GM23338 (cell line): ENCODE data around the gene CLEC7A. TPM values are rescaled to one million over a fixed set of nuclear protein-coding genes. Genes with fewer than 3 reads are reported as not detected.

Experiments
- ATAC-seq: fragments of 200-7000 bp; cut with Tn5 transposase; 3 replicates; pipeline ENCODE4 v1.9.1; 2020
- DNase-seq: peaks from one replicate; pipeline ENCODE4 v3.0.0-alpha.2; 2015; ENCODE audit warnings: low spot score
- H2AFZ ChIP-seq: fragments of 200-600 bp; sonication (generic); 2 replicates; pipeline ENCODE4 v1.8.0; 2016; ENCODE audit warnings: antibody characterized with exemption, mild to moderate bottlenecking, moderate library complexity
- H3F3A ChIP-seq: fragments of 200-600 bp; sonication (generic); replicated peaks from 2 replicates; pipeline ENCODE4 v1.8.0; 2017; ENCODE audit warnings: antibody characterized with exemption, mixed run types, low read depth
- H3K27ac ChIP-seq: fragments of 200-600 bp; sonication (generic); 2 replicates; pipeline ENCODE4 v1.6.1; 2016; ENCODE audit warnings: low read depth
- H3K27me3 ChIP-seq: fragments of 200-600 bp; sonication (generic); 2 replicates; pipeline ENCODE4 v1.8.0; 2016; ENCODE audit warnings: mild to moderate bottlenecking, mixed run types, moderate library complexity; ENCODE audit not compliant: insufficient read depth
- H3K36me3 ChIP-seq: fragments of 200-600 bp; sonication (generic); 2 replicates; pipeline ENCODE4 v1.8.0; 2016; ENCODE audit warnings: mild to moderate bottlenecking; ENCODE audit not compliant: insufficient read depth
- H3K4me1 ChIP-seq: fragments of 200-600 bp; sonication (generic); 2 replicates; pipeline ENCODE4 v1.8.0; 2016; ENCODE audit warnings: mild to moderate bottlenecking, moderate library complexity; ENCODE audit not compliant: insufficient read depth
- H3K4me2 ChIP-seq: fragments of 200-600 bp; sonication (generic); 2 replicates; pipeline ENCODE4 v1.7.1; 2017; ENCODE audit warnings: mixed run types
- H3K4me3 ChIP-seq: fragments of 200-600 bp; sonication (generic); 2 replicates; pipeline ENCODE4 v1.6.1; 2016; ENCODE audit warnings: mixed run types
- H3K79me2 ChIP-seq: fragments of 200-600 bp; sonication (generic); replicated peaks from 2 replicates; pipeline ENCODE4 v1.8.0; 2017; ENCODE audit warnings: mild to moderate bottlenecking; ENCODE audit not compliant: insufficient read depth
- H3K9me2 ChIP-seq: fragments of 200-600 bp; sonication (generic); 2 replicates; pipeline ENCODE4 v1.8.0; 2017; ENCODE audit not compliant: insufficient read depth
- H4K20me1 ChIP-seq: fragments of 200-600 bp; sonication (generic); replicated peaks from 2 replicates; pipeline ENCODE4 v1.8.0; 2017; ENCODE audit warnings: mild to moderate bottlenecking; ENCODE audit not compliant: insufficient read depth
- H3K27ac Mint-ChIP-seq: 2 replicates; pipeline ENCODE4 v1.8.0; 2020; ENCODE audit warnings: inconsistent platforms, mild to moderate bottlenecking, moderate library complexity, mixed read lengths
- H3K27me3 Mint-ChIP-seq: 3 replicates; pipeline ENCODE4 v1.8.0; 2022; ENCODE audit warnings: low read depth, mild to moderate bottlenecking, moderate library complexity, mixed read lengths, inconsistent platforms; ENCODE audit not compliant: insufficient read depth, poor library complexity
- H3K36me3 Mint-ChIP-seq: 3 replicates; pipeline ENCODE4 v1.8.0; 2021; ENCODE audit warnings: low read depth, mild to moderate bottlenecking, inconsistent platforms, moderate library complexity, mixed read lengths
- H3K4me1 Mint-ChIP-seq: 3 replicates; pipeline ENCODE4 v1.8.0; 2020; ENCODE audit warnings: mild to moderate bottlenecking, inconsistent platforms, mixed read lengths
- H3K4me3 Mint-ChIP-seq: 3 replicates; pipeline ENCODE4 v1.8.0; 2021; ENCODE audit warnings: moderate library complexity, mild to moderate bottlenecking, inconsistent platforms, mixed read lengths
- H3K9me3 Mint-ChIP-seq: 3 replicates; pipeline ENCODE4 v1.8.0; 2020; ENCODE audit warnings: moderate library complexity, mild to moderate bottlenecking, inconsistent platforms, mixed read lengths
- EZH2phosphoT487 ChIP-seq: fragments of 200-600 bp; sonication (generic); IDR thresholded peaks from one replicate; pipeline ENCODE4 v1.8.1; 2018; ENCODE audit warnings: antibody characterized with exemption; ENCODE audit not compliant: unreplicated experiment
- REST ChIP-seq: IDR thresholded peaks from one replicate; pipeline ENCODE4 v1.6.1; 2018; ENCODE audit warnings: antibody characterized with exemption; ENCODE audit not compliant: unreplicated experiment
- STAT1 ChIP-seq: IDR thresholded peaks from one replicate; pipeline ENCODE4 v1.6.1; 2016; ENCODE audit warnings: antibody characterized with exemption; ENCODE audit not compliant: unreplicated experiment
- ZNF462 ChIP-seq: fragments of 250-450 bp; sonication (Bioruptor Pico); IDR thresholded peaks from 2 replicates; pipeline ENCODE4 v1.5.0; 2020; ENCODE audit warnings: mild to moderate bottlenecking, moderate library complexity
- polyA plus RNA-seq: library from polyadenylated mRNA; unstranded; fragments of >200 nt; fragmentation: Nextera tagmentation; extraction: Ambion mirVana; gene quantifications from 2 replicates; pipeline ENCODE4 v1.2.1, GENCODE V29; 2016
- total RNA-seq: library from RNA; depleted of rRNA; stranded (reverse); fragments of >200 nt; shearing (Covaris generic); gene quantifications from 2 replicates; pipeline ENCODE4 v1.2.3, GENCODE V29; 2014

CLEC7A gene
- total and polyA plus RNA-seq, 2 experiments from 2014 or later = 0.39 TPM; not detected in 1

GRCh38 chr12:10128687-10129086, 1.3 kb downstream of the CLEC7A start:
- Histone ChIP-seq H3K9me2 (no peaks in the 10 kb centered on the region), H3K27me3 (no peaks in the 10 kb centered on the region), H2AFZ (no peak overlapping the region), H3K27ac (no peak overlapping the region), H3K4me2 (no peak overlapping the region), H3K79me2 (no peaks in the 10 kb centered on the region), H3K36me3 (no peaks in the 10 kb centered on the region), H3K4me1 (peaks cover 39% of the 10 kb centered on the region), H4K20me1 (no peaks in the 10 kb centered on the region), H3F3A (no peaks in the 10 kb centered on the region), H3K4me3 (no peak overlapping the region)
- no peak overlapping the region for H3K4me3 Mint-ChIP-seq
- DNase-seq (no peak), ATAC-seq (no peak)
- H3K4me1 Mint-ChIP-seq = peaks cover 34% of the 10 kb centered on the region
- TF ChIP-seq REST (no peak), STAT1 (no peak), EZH2phosphoT487 (no peak), ZNF462 (no peak)
- H3K27ac Mint-ChIP-seq = peak overlapping the region; percentile 5; the same call in 1 of the 2 replicates
- H3K9me3 Mint-ChIP-seq = no peaks in the 10 kb centered on the region
- no peaks in the 10 kb centered on the region for H3K36me3 Mint-ChIP-seq
- no peaks in the 10 kb centered on the region for H3K27me3 Mint-ChIP-seq
